GM19238 (cell line): ENCODE measurements around the gene REX1BD.
"Not testable (repeated sequence)": the region's sequence is repeated elsewhere in the genome, so short reads cannot be mapped to it uniquely, and the experiment has no call there.

Experiments
- DNase-seq: peaks from one replicate; pipeline ENCODE4 v3.0.0; 2011; ENCODE audit warnings: low spot score; ENCODE audit not compliant: insufficient read length

Gene REX1BD

GRCh38 chr19:18588611-18589379, at the start of gene REX1BD:
Gene REX1BD, plus strand, starts transcription at chr19:18588798. Its CDS starts 4 bp downstream, at chr19:18588802.
- DNase-seq = peak; percentile 73

GRCh38 chr19:18539372-18539771, 49.2 kb upstream of the REX1BD start:
- DNase-seq = no peak

GRCh38 chr19:18540200-18540599, 48.4 kb upstream of the REX1BD start:
- DNase-seq = not testable (repeated sequence)

GRCh38 chr19:18541258-18541991, 47.2 kb upstream of the REX1BD start:
- DNase-seq = no peak

- DNase-seq = no peak
Observed at GRCh38 chr19:18541992-18542940, 46.3 kb upstream of the REX1BD start.

GRCh38 chr19:18542941-18543813, 45.4 kb upstream of the REX1BD start, which contains the start of gene FKBP8:
Gene FKBP8, minus strand, starts transcription at chr19:18543573. Its CDS starts 1,603 bp downstream, at chr19:18541970.
- peak; percentile 99 for DNase-seq

- DNase-seq = peak; percentile 75
Observed at GRCh38 chr19:18543814-18544475, 44.7 kb upstream of the REX1BD start.

- DNase-seq = no peak
Observed at GRCh38 chr19:18551631-18552030, 37.0 kb upstream of the REX1BD start.

GRCh38 chr19:18557411-18558201, 31.0 kb upstream of the REX1BD start, which contains the start of gene KXD1:
Gene KXD1, plus strand, starts transcription at chr19:18557870. Its CDS starts 4,187 bp downstream, at chr19:18562057.
- DNase-seq = peak; percentile 98

- DNase-seq = no peak
Observed at GRCh38 chr19:18558202-18558555, 30.4 kb upstream of the REX1BD start.

GRCh38 chr19:18558604-18559003, 30.0 kb upstream of the REX1BD start:
- DNase-seq = no peak

GRCh38 chr19:18559685-18560084, 28.9 kb upstream of the REX1BD start:
- no peak for DNase-seq

GRCh38 chr19:18562086-18562485, 26.5 kb upstream of the REX1BD start:
- no peak for DNase-seq

- no peak for DNase-seq
Observed at GRCh38 chr19:18566953-18567352, 21.6 kb upstream of the REX1BD start.

GRCh38 chr19:18568367-18568766, 20.2 kb upstream of the REX1BD start:
- DNase-seq = no peak

- DNase-seq = peak; percentile 88
Observed at GRCh38 chr19:18571564-18572344, 16.8 kb upstream of the REX1BD start, which contains the start of gene UBA52. Gene UBA52, plus strand, starts transcription at chr19:18571857. Its CDS starts 1,444 bp downstream, at chr19:18573301.

GRCh38 chr19:18574691-18575291, 13.8 kb upstream of the REX1BD start:
- DNase-seq = no peak

- DNase-seq = no peak
Observed at GRCh38 chr19:18576383-18576782, 12.2 kb upstream of the REX1BD start.
